ENCODE measurements around the gene ANKRD13D. TPM values are rescaled to one million over a fixed set of nuclear protein-coding genes. Genes with fewer than 3 reads are reported as not detected.

The ANKRD13D gene
- total and polyA plus RNA-seq, 11 donors, result 7.6 to 43.6 (median 12.8) TPM

DNA sequence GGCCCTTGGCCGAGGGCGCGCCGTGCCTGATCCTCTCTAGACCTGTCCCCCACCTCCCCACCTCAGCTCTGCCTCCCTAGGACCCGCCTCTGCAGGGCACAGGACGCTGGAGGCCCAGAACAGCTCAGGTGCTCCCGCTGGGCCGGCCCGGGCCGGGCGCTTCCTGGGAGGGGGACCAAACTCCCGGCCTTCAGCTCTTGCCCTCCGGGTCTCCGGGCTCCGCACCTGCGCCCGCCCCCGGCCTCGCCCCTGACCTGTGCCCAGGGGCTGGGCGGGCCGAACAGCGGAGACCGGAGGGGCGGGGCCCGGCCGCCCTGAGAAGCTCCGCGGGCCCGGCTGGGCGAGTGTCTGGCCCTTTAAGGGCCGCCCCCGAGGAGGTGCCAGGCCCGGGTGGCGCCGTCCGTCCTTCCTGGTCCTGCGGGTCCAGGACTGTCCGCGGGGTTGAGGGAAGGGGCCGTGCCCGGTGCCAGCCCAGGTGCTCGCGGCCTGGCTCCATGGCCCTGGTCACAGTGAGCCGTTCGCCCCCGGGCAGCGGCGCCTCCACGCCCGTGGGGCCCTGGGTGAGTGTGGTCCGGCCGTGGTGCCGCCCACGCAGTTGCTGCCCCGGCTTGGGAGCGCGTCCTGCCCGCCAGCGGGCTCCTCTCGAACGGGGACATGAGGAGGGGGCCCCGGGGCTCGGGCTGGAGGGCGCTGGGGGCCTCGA lies 14.2 kb downstream of the ANKRD13D start, which contains the start of gene SSH3:
Gene SSH3, plus strand, starts transcription at position 399 of the 703 bp plus-strand sequence. Its CDS starts 96 bp downstream, at position 495.
- DNase-seq (peak; percentile 81 to 89 (median 83)), ATAC-seq (peak; percentile 76 to 90 (median 88))
- Histone ChIP-seq H3K27ac (peak within 1 kb of the TSS; percentile 20 to 89 (median 80)), H3K27me3 (no peaks in the 10 kb centered on the region), H3K4me1 (peaks cover 8 to 35% (median 24%) of the 10 kb centered on the region in 12 donors), H3K4me3 (peak within 1 kb of the TSS; percentile 67 to 98 (median 92)), H3K9me3 (no peaks in the 10 kb centered on the region), H3K36me3 (peaks cover 0 to 54% (median 35%) of the 10 kb centered on the region in 9 donors)
- intact Hi-C loops (cut with DNase I), result loop anchor here in 2 of 10 donors (2.0 to 5.0 kb wide), 2 partner anchors 14 to 36 kb away; partner anchors contain the start of genes ANKRD13D (in 1 of the 2) and GRK2 (in 1 of the 2)
- peak in 1 of 2 donors; percentile 65 for TF ChIP-seq POLR2A (IDR thresholded peaks at IDR 0.05)
- TF ChIP-seq, protein P1, sequence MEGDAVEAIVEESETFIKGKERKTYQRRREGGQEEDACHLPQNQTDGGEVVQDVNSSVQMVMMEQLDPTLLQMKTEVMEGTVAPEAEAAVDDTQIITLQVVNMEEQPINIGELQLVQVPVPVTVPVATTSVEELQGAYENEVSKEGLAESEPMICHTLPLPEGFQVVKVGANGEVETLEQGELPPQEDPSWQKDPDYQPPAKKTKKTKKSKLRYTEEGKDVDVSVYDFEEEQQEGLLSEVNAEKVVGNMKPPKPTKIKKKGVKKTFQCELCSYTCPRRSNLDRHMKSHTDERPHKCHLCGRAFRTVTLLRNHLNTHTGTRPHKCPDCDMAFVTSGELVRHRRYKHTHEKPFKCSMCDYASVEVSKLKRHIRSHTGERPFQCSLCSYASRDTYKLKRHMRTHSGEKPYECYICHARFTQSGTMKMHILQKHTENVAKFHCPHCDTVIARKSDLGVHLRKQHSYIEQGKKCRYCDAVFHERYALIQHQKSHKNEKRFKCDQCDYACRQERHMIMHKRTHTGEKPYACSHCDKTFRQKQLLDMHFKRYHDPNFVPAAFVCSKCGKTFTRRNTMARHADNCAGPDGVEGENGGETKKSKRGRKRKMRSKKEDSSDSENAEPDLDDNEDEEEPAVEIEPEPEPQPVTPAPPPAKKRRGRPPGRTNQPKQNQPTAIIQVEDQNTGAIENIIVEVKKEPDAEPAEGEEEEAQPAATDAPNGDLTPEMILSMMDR (IDR thresholded peaks at IDR 0.05), result no peak
- 0 to 1% (median 0%) methylated on average over 10 to 65 of the region's 65 CpGs for WGBS, 4 donors

DNA sequence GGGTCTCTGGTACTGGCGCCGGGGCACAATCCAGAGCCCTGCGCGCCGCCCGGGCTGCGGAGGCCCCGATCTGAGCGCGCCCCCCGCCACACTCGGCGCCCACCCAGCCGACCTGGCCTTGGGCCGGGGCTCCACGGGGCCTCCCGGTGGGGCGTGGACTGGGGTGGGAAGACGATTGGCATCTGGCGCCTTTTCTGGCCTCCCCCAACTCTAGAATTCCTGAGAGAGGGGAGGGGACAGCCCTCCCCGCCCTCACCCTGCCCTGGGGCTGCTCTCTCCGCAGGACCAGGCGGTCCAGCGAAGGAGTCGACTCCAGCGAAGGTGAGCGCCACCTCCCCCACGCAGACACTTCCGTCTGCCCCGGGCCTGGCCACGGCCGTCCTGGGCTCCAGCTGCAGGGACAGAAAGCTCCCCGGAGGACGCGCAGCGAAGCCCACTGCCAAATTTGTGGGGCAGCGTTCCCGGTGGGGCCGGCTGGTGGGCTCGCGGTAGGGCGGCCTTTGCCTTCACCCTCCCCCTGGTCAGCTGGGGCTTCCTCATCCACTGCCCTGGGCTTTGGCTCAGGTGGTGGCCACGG lies 14.8 kb downstream of the ANKRD13D start:
- intact Hi-C loops (cut with DNase I), result loop anchor here in 2 of 10 donors (2.0 to 5.0 kb wide), 2 partner anchors 15 to 37 kb away; partner anchors contain the start of genes ANKRD13D (in 1 of the 2) and GRK2 (in 1 of the 2)
- DNase-seq, result peak in 3 of 5 donors; percentile 33 to 74 (median 33)
- WGBS, 4 donors, result 0 to 6% (median 6%) methylated on average over 8 to 43 of the region's 43 CpGs
- Histone ChIP-seq H3K4me3 (peak overlapping the region; percentile 67 to 98 (median 92)), H3K27me3 (no peaks in the 10 kb centered on the region), H3K36me3 (peaks cover 0 to 54% (median 35%) of the 10 kb centered on the region in 9 donors), H3K4me1 (peaks cover 8 to 35% (median 24%) of the 10 kb centered on the region in 12 donors), H3K9me3 (no peaks in the 10 kb centered on the region), H3K27ac (peak overlapping the region in 11 of 12 donors; percentile 71 to 89 (median 80))
- ATAC-seq, result peak in 2 of 4 donors; percentile 19 to 23
- no peak for TF ChIP-seq POLR2A (IDR thresholded peaks at IDR 0.05)
- TF ChIP-seq, protein P1 (IDR thresholded peaks at IDR 0.05), result no peak

DNA sequence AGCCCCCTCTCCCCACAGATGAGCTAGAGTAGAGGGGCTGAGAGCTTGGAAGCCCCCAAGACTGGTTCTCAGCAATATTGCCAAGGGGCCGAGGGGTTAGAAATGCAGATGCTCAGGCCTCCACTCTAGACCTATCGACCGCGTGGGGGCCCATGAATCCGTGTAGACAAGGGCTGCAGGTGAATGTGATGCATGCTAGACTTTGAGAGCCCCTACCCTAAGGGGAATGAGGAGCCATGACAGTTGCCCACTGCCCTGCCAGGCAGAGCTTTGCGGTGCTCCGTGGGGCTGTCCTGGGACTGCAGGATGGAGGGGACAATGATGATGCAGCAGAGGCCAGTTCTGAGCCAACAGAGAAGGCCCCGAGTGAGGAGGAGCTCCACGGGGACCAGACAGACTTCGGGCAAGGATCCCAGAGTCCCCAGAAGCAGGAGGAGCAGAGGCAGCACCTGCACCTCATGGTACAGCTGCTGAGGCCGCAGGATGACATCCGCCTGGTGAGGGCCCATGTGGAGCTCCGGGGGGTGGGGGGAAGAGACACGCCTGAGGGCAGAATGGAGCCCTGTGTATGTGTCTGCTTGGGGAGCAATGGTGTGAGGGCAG lies 15.5 kb downstream of the ANKRD13D start:
- Histone ChIP-seq H3K4me1 (peaks cover 8 to 35% (median 24%) of the 10 kb centered on the region in 12 donors), H3K27me3 (no peaks in the 10 kb centered on the region), H3K4me3 (peak overlapping the region in 9 of 12 donors; percentile 67 to 98 (median 93)), H3K27ac (peak overlapping the region in 3 of 12 donors; percentile 80 to 89 (median 83)), H3K36me3 (peaks cover 0 to 54% (median 32%) of the 10 kb centered on the region in 9 donors), H3K9me3 (no peaks in the 10 kb centered on the region)
- intact Hi-C loops (cut with DNase I), result loop anchor here in 1 of 10 donors (5.0 kb wide), 1 partner anchor 37 kb away; the partner anchor contains the start of gene GRK2
- TF ChIP-seq, protein P1 (IDR thresholded peaks at IDR 0.05), result no peak
- TF ChIP-seq POLR2A (IDR thresholded peaks at IDR 0.05), result no peak
- ATAC-seq, result no peak
- no peak for DNase-seq
- 79 to 89% (median 84%) methylated on average over 13 to 14 of the region's 14 CpGs for WGBS, 4 donors

All from heart left ventricle (tissue), 16 donors.